SK-N-SH treated with all-trans-retinoic acid at 6 μM for 48 hours (cell line): ENCODE results near the gene EPB41L2.

Experiments used
- ATAC-seq: fragments of 200-7000 bp; cut with Tn5 transposase; 3 replicates; pipeline ENCODE4 v1.9.1; 2020; ENCODE audit warnings: mild to moderate bottlenecking, moderate library complexity
- ARNTL ChIP-seq: fragments of 450-650 bp; formaldehyde crosslinking; IDR thresholded peaks from 2 replicates; pipeline ENCODE4 v1.5.0; 2020; ENCODE audit warnings: low read depth, mild to moderate bottlenecking, moderate library complexity, borderline replicate concordance
- BACH2 ChIP-seq: fragments of 250-450 bp; sonication (Bioruptor Pico); IDR thresholded peaks from 2 replicates; pipeline ENCODE4 v1.9.0; 2021; ENCODE audit warnings: mild to moderate bottlenecking, borderline replicate concordance
- CREB5 ChIP-seq: fragments of 250-450 bp; sonication (Bioruptor Pico); IDR thresholded peaks from 2 replicates; pipeline ENCODE4 v1.5.1; 2020; ENCODE audit warnings: low read depth, mild to moderate bottlenecking, moderate library complexity
- CSDC2 ChIP-seq: fragments of 250-450 bp; sonication (Bioruptor Pico); IDR thresholded peaks from 2 replicates; pipeline ENCODE4 v1.5.0; 2020; ENCODE audit warnings: mild to moderate bottlenecking, moderate library complexity
- ESRRG ChIP-seq: fragments of 250-450 bp; sonication (Bioruptor Pico); IDR thresholded peaks from 2 replicates; pipeline ENCODE4 v1.6.1; 2021; ENCODE audit warnings: mild to moderate bottlenecking
- GLIS3 ChIP-seq: fragments of 250-450 bp; sonication (Bioruptor Pico); IDR thresholded peaks from 2 replicates; pipeline ENCODE4 v1.5.0; 2020; ENCODE audit warnings: mild to moderate bottlenecking, moderate library complexity
- ISL1 ChIP-seq: fragments of 250-450 bp; sonication (Bioruptor Pico); IDR thresholded peaks from 2 replicates; pipeline ENCODE4 v2.1.2; 2022; ENCODE audit warnings: mild to moderate bottlenecking, moderate library complexity
- OSR1 ChIP-seq: fragments of 250-450 bp; sonication (Bioruptor Pico); IDR thresholded peaks from 2 replicates; pipeline ENCODE4 v1.8.0; 2022; ENCODE audit warnings: moderate library complexity, mild to moderate bottlenecking, inconsistent platforms
- PPARA ChIP-seq: fragments of 250-450 bp; sonication (Bioruptor Pico); IDR thresholded peaks from 2 replicates; pipeline ENCODE4 v1.5.0; 2020; ENCODE audit warnings: mild to moderate bottlenecking, borderline replicate concordance
- RARB ChIP-seq: fragments of 250-450 bp; sonication (Bioruptor Pico); IDR thresholded peaks from 2 replicates; pipeline ENCODE4 v1.8.0; 2021; ENCODE audit warnings: mild to moderate bottlenecking, moderate library complexity
- SNAI2 ChIP-seq: fragments of 250-450 bp; sonication (Bioruptor Pico); IDR thresholded peaks from 2 replicates; pipeline ENCODE4 v1.5.0; 2020; ENCODE audit warnings: mild to moderate bottlenecking, moderate library complexity
- TCF4 ChIP-seq: fragments of 250-450 bp; sonication (Bioruptor Pico); IDR thresholded peaks from 2 replicates; pipeline ENCODE4 v1.8.0; 2021; ENCODE audit warnings: mild to moderate bottlenecking, moderate library complexity, borderline replicate concordance
- TOX ChIP-seq: fragments of 250-450 bp; sonication (Bioruptor Pico); IDR thresholded peaks from 2 replicates; pipeline ENCODE4 v1.8.0; 2021; ENCODE audit warnings: mild to moderate bottlenecking, moderate library complexity, borderline replicate concordance
- ZC3H10 ChIP-seq: fragments of 250-450 bp; sonication (Bioruptor Pico); IDR thresholded peaks from 2 replicates; pipeline ENCODE4 v1.5.1; 2021; ENCODE audit warnings: mild to moderate bottlenecking, moderate library complexity
- ZFP30 ChIP-seq: fragments of 450-650 bp; formaldehyde crosslinking; IDR thresholded peaks from 2 replicates; pipeline ENCODE4 v1.5.0; 2022; ENCODE audit warnings: mild to moderate bottlenecking, moderate library complexity
- ZNF565 ChIP-seq: fragments of 450-650 bp; formaldehyde crosslinking; conservative IDR thresholded peaks from 2 replicates; pipeline ENCODE4 v1.5.0; 2020; ENCODE audit warnings: low read depth, mild to moderate bottlenecking, moderate library complexity
- ZNF70 ChIP-seq: fragments of 450-650 bp; formaldehyde crosslinking; IDR thresholded peaks from 2 replicates; pipeline ENCODE4 v1.5.0; 2020; ENCODE audit warnings: mild to moderate bottlenecking, moderate library complexity
- ZNF8 ChIP-seq: fragments of 450-650 bp; formaldehyde crosslinking; IDR thresholded peaks from 2 replicates; pipeline ENCODE4 v1.5.0; 2020; ENCODE audit warnings: mild to moderate bottlenecking, moderate library complexity
- TF ChIP-seq, protein P1 (sequence below): fragments of 250-450 bp; sonication (Bioruptor Pico); IDR thresholded peaks from 2 replicates; pipeline ENCODE4 v1.5.0; 2020; ENCODE audit warnings: mild to moderate bottlenecking, moderate library complexity
- TF ChIP-seq, protein P2 (sequence below): fragments of 250-450 bp; sonication (Bioruptor Pico); IDR thresholded peaks from 2 replicates; pipeline ENCODE4 v1.8.0; 2021; ENCODE audit warnings: low read depth, mild to moderate bottlenecking, moderate library complexity, borderline replicate concordance
- TF ChIP-seq, protein P3 (sequence below): fragments of 250-450 bp; sonication (Bioruptor Pico); IDR thresholded peaks from 2 replicates; pipeline ENCODE4 v1.5.1; 2021; ENCODE audit warnings: mild to moderate bottlenecking, moderate library complexity
- TF ChIP-seq, protein P4 (sequence below): fragments of 250-450 bp; sonication (Bioruptor Pico); IDR thresholded peaks from 2 replicates; pipeline ENCODE4 v1.8.0; 2020; ENCODE audit warnings: mild to moderate bottlenecking, moderate library complexity, borderline replicate concordance

EPB41L2 gene

GRCh38 chr6:131001111-131001736 lies 61.8 kb downstream of the EPB41L2 start:
- no peak for TF ChIP-seq SNAI2 (CRISPR knock-in tag)
- no peak for TF ChIP-seq ARNTL (CRISPR knock-in tag)
- TF ChIP-seq, protein P1, sequence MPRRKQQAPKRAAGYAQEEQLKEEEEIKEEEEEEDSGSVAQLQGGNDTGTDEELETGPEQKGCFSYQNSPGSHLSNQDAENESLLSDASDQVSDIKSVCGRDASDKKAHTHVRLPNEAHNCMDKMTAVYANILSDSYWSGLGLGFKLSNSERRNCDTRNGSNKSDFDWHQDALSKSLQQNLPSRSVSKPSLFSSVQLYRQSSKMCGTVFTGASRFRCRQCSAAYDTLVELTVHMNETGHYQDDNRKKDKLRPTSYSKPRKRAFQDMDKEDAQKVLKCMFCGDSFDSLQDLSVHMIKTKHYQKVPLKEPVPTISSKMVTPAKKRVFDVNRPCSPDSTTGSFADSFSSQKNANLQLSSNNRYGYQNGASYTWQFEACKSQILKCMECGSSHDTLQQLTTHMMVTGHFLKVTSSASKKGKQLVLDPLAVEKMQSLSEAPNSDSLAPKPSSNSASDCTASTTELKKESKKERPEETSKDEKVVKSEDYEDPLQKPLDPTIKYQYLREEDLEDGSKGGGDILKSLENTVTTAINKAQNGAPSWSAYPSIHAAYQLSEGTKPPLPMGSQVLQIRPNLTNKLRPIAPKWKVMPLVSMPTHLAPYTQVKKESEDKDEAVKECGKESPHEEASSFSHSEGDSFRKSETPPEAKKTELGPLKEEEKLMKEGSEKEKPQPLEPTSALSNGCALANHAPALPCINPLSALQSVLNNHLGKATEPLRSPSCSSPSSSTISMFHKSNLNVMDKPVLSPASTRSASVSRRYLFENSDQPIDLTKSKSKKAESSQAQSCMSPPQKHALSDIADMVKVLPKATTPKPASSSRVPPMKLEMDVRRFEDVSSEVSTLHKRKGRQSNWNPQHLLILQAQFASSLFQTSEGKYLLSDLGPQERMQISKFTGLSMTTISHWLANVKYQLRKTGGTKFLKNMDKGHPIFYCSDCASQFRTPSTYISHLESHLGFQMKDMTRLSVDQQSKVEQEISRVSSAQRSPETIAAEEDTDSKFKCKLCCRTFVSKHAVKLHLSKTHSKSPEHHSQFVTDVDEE: no peak
- TF ChIP-seq ESRRG (CRISPR knock-in tag): no peak
- no peak for TF ChIP-seq CREB5 (CRISPR knock-in tag)
- no peak for TF ChIP-seq CSDC2
- no peak for TF ChIP-seq TCF4 (CRISPR knock-in tag)
- TF ChIP-seq ISL1 (CRISPR knock-in tag): no peak
- TF ChIP-seq, protein P2, sequence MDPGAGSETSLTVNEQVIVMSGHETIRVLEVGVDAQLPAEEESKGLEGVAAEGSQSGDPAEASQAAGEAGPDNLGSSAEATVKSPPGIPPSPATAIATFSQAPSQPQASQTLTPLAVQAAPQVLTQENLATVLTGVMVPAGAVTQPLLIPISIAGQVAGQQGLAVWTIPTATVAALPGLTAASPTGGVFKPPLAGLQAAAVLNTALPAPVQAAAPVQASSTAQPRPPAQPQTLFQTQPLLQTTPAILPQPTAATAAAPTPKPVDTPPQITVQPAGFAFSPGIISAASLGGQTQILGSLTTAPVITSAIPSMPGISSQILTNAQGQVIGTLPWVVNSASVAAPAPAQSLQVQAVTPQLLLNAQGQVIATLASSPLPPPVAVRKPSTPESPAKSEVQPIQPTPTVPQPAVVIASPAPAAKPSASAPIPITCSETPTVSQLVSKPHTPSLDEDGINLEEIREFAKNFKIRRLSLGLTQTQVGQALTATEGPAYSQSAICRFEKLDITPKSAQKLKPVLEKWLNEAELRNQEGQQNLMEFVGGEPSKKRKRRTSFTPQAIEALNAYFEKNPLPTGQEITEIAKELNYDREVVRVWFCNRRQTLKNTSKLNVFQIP (CRISPR knock-in tag): no peak
- no peak for TF ChIP-seq ZNF70 (CRISPR knock-in tag)
- TF ChIP-seq, protein P3, sequence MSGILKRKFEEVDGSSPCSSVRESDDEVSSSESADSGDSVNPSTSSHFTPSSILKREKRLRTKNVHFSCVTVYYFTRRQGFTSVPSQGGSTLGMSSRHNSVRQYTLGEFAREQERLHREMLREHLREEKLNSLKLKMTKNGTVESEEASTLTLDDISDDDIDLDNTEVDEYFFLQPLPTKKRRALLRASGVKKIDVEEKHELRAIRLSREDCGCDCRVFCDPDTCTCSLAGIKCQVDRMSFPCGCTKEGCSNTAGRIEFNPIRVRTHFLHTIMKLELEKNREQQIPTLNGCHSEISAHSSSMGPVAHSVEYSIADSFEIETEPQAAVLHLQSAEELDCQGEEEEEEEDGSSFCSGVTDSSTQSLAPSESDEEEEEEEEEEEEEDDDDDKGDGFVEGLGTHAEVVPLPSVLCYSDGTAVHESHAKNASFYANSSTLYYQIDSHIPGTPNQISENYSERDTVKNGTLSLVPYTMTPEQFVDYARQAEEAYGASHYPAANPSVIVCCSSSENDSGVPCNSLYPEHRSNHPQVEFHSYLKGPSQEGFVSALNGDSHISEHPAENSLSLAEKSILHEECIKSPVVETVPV: no peak
- no peak for TF ChIP-seq ZC3H10
- TF ChIP-seq ZFP30: no peak
- TF ChIP-seq ZNF565 (CRISPR knock-in tag): no peak
- TF ChIP-seq RARB (CRISPR knock-in tag): no peak
- no peak for TF ChIP-seq GLIS3 (CRISPR knock-in tag)
- TF ChIP-seq BACH2 (CRISPR knock-in tag): no peak
- no peak for TF ChIP-seq ZNF8 (CRISPR knock-in tag)
- TF ChIP-seq, all 23 proteins: peak for 0
- no peak for ATAC-seq

DNA sequence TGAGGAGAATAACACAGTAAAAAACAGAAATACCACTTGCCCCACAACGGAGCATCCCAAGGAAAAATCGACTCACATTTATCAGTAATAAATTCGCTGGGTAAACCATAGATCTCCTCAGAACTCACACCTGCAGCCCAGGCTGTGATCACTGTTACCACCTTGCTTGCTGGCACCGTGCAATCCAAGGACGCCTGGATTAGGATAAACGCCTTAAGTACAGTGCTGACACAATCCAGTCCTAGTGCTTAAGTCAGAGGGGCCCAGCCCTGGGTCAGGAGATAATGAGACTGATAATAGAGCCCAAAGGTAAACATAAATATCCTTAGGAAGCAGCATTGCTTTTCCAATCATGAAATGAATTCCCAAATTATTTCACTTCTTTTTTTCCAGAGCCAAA lies 62.5 kb downstream of the EPB41L2 start:
- no peak for ATAC-seq

More for the DNA sequence above, 62.5 kb downstream of the EPB41L2 start:
- TF ChIP-seq, protein P3: no peak
- TF ChIP-seq, protein P1: no peak
- TF ChIP-seq RARB (CRISPR knock-in tag) (no peak), CREB5 (CRISPR knock-in tag) (no peak), ISL1 (CRISPR knock-in tag) (no peak), ZNF8 (CRISPR knock-in tag) (no peak), ESRRG (CRISPR knock-in tag) (no peak), ZNF70 (CRISPR knock-in tag) (no peak), PPARA (CRISPR knock-in tag) (no peak), SNAI2 (CRISPR knock-in tag) (no peak), ZFP30 (no peak), OSR1 (CRISPR knock-in tag) (no peak), TOX (CRISPR knock-in tag) (no peak), BACH2 (CRISPR knock-in tag) (no peak), ZNF565 (CRISPR knock-in tag) (no peak), ZC3H10 (no peak)
- TF ChIP-seq, protein P4, sequence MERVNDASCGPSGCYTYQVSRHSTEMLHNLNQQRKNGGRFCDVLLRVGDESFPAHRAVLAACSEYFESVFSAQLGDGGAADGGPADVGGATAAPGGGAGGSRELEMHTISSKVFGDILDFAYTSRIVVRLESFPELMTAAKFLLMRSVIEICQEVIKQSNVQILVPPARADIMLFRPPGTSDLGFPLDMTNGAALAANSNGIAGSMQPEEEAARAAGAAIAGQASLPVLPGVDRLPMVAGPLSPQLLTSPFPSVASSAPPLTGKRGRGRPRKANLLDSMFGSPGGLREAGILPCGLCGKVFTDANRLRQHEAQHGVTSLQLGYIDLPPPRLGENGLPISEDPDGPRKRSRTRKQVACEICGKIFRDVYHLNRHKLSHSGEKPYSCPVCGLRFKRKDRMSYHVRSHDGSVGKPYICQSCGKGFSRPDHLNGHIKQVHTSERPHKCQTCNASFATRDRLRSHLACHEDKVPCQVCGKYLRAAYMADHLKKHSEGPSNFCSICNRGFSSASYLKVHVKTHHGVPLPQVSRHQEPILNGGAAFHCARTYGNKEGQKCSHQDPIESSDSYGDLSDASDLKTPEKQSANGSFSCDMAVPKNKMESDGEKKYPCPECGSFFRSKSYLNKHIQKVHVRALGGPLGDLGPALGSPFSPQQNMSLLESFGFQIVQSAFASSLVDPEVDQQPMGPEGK (CRISPR knock-in tag): no peak
